DND-41 (cell line): ENCODE measurements around the gene SFSWAP.
A peak's percentile ranks its signal among the peaks of the same experiment; 100 is the strongest.

Source experiments
- ATAC-seq: fragments of 200-7000 bp; cut with Tn5 transposase; 3 replicates; pipeline ENCODE4 v1.9.1; 2021; ENCODE audit warnings: low read depth; ENCODE audit not compliant: insufficient read depth
- DNase-seq: peaks from one replicate; pipeline ENCODE4 v3.0.0-alpha.2; 2020
- H2AFZ ChIP-seq: 2 replicates; pipeline ENCODE4 v1.6.0; 2012; ENCODE audit warnings: low read depth, low read length
- H3K27ac ChIP-seq: 2 replicates; pipeline ENCODE4 v1.5.1; 2012; ENCODE audit warnings: low read length, inconsistent platforms
- H3K27me3 ChIP-seq: fragments of 200-600 bp; sonication (generic); 2 replicates; pipeline ENCODE4 v1.6.0; 2012; ENCODE audit warnings: low read length, mild to moderate bottlenecking, inconsistent platforms; ENCODE audit not compliant: insufficient read depth, poor library complexity
- H3K36me3 ChIP-seq: 2 replicates; pipeline ENCODE4 v1.5.1; 2012; ENCODE audit warnings: low read length, inconsistent platforms; ENCODE audit not compliant: insufficient read depth
- H3K4me1 ChIP-seq: 2 replicates; pipeline ENCODE4 v1.5.1; 2012; ENCODE audit warnings: mild to moderate bottlenecking, low read length; ENCODE audit not compliant: insufficient read depth
- H3K4me2 ChIP-seq: 2 replicates; pipeline ENCODE4 v1.6.0; 2012; ENCODE audit warnings: mild to moderate bottlenecking, moderate library complexity, low read length, inconsistent platforms; ENCODE audit not compliant: insufficient read depth
- H3K4me3 ChIP-seq, 2 experiments: fragments of 200-600 bp in 1 of 2; shearing (Covaris generic) in 1 of 2; 2 replicates each; pipeline ENCODE4 v1.5.1; 2012 to 2016; ENCODE audit warnings: inconsistent platforms in 2 of 2, low read length in 2 of 2, mild to moderate bottlenecking in 2 of 2, low read depth in 1 of 2, moderate library complexity in 1 of 2
- H3K79me2 ChIP-seq: 2 replicates; pipeline ENCODE4 v1.6.0; 2012; ENCODE audit warnings: low read length, inconsistent platforms; ENCODE audit not compliant: insufficient read depth
- H3K9ac ChIP-seq: 2 replicates; pipeline ENCODE4 v1.6.0; 2012; ENCODE audit warnings: low read depth, mild to moderate bottlenecking, inconsistent platforms, low read length, moderate library complexity
- H3K9me3 ChIP-seq: 2 replicates; pipeline ENCODE4 v1.5.1; 2012; ENCODE audit warnings: low read length, moderate library complexity, mild to moderate bottlenecking, inconsistent platforms; ENCODE audit not compliant: insufficient read depth, severe bottlenecking
- H4K20me1 ChIP-seq: 2 replicates; pipeline ENCODE4 v1.6.0; 2012; ENCODE audit warnings: low read length; ENCODE audit not compliant: insufficient read depth
- EZH2 ChIP-seq: IDR thresholded peaks from 3 replicates; pipeline ENCODE4 v1.6.1; 2012; ENCODE audit warnings: borderline replicate concordance, low read depth, mild to moderate bottlenecking, moderate library complexity, low read length, inconsistent platforms; ENCODE audit not compliant: severe bottlenecking
- TF ChIP-seq, protein P1 (sequence below): IDR thresholded peaks from 2 replicates; pipeline ENCODE4 v1.5.1; 2012; ENCODE audit warnings: borderline replicate concordance, low read length, moderate library complexity, mild to moderate bottlenecking; ENCODE audit not compliant: poor library complexity, severe bottlenecking; ENCODE audit errors: extremely low read depth

The SFSWAP gene

DNA sequence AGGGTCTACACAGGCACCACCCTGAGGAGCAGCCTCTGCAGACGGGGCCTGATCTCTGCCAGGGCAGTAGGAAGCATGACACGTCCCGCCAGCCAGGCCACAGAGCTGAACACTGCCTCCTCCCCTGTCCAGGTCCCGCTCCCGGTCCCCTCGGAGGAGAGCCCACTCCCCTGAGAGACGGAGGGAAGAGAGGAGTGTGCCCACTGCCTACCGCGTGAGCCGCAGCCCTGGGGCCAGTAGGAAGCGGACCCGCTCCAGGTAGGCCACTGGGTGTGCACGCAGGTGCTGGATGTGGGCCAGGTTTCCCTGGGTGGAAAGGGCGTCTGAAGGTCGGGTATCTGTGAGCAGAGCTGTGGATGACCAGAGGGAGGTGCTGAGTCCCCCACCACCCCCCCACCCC, 75.4 kb downstream of the SFSWAP start:
- no peak overlapping the region for H3K4me3 ChIP-seq
- no peaks in the 10 kb centered on the region for H3K4me1 ChIP-seq
- no peak overlapping the region for H3K9ac ChIP-seq
- no peak overlapping the region for H2AFZ ChIP-seq
- H3K27me3 ChIP-seq, result no peaks in the 10 kb centered on the region
- DNase-seq (no peak), ATAC-seq (peak; percentile 7; the same call in 1 of the 3 replicates)
- TF ChIP-seq, protein P1, sequence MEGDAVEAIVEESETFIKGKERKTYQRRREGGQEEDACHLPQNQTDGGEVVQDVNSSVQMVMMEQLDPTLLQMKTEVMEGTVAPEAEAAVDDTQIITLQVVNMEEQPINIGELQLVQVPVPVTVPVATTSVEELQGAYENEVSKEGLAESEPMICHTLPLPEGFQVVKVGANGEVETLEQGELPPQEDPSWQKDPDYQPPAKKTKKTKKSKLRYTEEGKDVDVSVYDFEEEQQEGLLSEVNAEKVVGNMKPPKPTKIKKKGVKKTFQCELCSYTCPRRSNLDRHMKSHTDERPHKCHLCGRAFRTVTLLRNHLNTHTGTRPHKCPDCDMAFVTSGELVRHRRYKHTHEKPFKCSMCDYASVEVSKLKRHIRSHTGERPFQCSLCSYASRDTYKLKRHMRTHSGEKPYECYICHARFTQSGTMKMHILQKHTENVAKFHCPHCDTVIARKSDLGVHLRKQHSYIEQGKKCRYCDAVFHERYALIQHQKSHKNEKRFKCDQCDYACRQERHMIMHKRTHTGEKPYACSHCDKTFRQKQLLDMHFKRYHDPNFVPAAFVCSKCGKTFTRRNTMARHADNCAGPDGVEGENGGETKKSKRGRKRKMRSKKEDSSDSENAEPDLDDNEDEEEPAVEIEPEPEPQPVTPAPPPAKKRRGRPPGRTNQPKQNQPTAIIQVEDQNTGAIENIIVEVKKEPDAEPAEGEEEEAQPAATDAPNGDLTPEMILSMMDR, result no peak
- no peak for TF ChIP-seq EZH2
- H3K27ac ChIP-seq, result no peak overlapping the region
- H3K79me2 ChIP-seq, result no peaks in the 10 kb centered on the region
- H3K4me2 ChIP-seq, result no peak overlapping the region
- no peaks in the 10 kb centered on the region for H3K9me3 ChIP-seq
- peaks cover 91% of the 10 kb centered on the region for H3K36me3 ChIP-seq
- H4K20me1 ChIP-seq, result 0 out of 2 replicates have a peak, but pooled peaks cover 7% of the 10 kb centered on the region

DNA sequence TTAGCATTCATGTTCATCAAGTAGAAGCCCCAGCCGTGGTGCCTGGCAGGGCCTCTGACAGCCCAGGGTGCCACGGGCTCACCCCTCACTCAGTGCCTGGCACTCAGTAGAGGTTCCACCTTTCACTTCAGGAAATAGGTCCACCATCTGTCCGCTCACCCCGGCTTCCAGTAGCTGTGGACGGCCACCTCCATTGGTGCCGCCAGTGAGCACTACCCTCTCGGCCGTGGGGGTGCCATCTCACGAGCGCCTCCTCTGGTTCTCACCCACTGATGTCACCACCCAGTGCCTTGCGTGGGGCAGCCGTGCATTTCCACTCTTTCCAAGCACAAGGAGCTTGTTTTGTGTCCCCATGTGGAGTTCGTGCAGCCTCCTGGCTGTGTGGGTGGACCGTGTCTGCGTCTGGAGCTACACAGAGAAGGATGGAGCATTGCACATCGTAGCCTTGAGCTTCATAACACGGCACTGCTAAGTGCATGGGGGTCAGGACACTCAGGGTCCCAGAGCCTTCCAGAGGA, 76.3 kb downstream of the SFSWAP start:
- Histone ChIP-seq H3K36me3 (peaks cover 89% of the 10 kb centered on the region), H3K27ac (no peak overlapping the region), H3K4me2 (no peak overlapping the region), H3K79me2 (no peaks in the 10 kb centered on the region), H3K27me3 (no peaks in the 10 kb centered on the region), H3K4me3 (no peak overlapping the region), H2AFZ (no peak overlapping the region), H3K4me1 (no peaks in the 10 kb centered on the region), H3K9ac (no peak overlapping the region), H3K9me3 (no peaks in the 10 kb centered on the region), H4K20me1 (peaks cover 13% of the 10 kb centered on the region; the same call in 1 of the 2 replicates)
- ATAC-seq, result no peak
- no peak for DNase-seq
- TF ChIP-seq, protein P1, result no peak
- no peak for TF ChIP-seq EZH2

DNA sequence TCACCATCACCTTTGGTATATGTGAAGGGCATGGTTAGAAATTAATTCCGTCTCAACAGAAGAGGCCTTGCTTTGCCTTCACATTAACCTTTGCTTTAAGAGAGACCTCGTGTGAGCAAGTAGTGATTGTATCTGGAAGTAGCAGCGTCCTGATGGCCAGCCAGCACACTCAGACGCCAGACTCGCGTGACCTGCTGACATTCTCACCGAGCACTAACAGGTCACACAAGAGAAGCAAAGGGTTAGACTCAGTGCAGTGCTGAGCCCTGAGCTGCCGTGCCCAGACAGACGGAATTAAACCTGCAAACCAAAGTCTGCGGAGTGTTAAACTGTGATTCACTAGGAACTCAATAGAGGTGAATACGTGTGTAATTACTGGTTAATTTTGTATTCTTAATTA, 77.2 kb downstream of the SFSWAP start:
- Histone ChIP-seq H3K79me2 (no peaks in the 10 kb centered on the region), H3K4me1 (no peaks in the 10 kb centered on the region), H3K27me3 (no peaks in the 10 kb centered on the region), H3K4me2 (no peak overlapping the region), H3K36me3 (peaks cover 92% of the 10 kb centered on the region), H2AFZ (no peak overlapping the region), H4K20me1 (peaks cover 19% of the 10 kb centered on the region; the same call in 1 of the 2 replicates), H3K9ac (no peak overlapping the region), H3K27ac (no peak overlapping the region), H3K4me3 (no peak overlapping the region), H3K9me3 (no peaks in the 10 kb centered on the region)
- DNase-seq, result no peak
- TF ChIP-seq, protein P1, result no peak
- no peak for TF ChIP-seq EZH2
- no peak for ATAC-seq
